GM18511 (cell line): ENCODE results near the gene PI4KB.
A peak's percentile ranks its signal among the peaks of the same experiment; 100 is the strongest.

Experiments
- ATAC-seq: cut with Tn5 transposase; IDR thresholded peaks from one replicate; pipeline ENCODE4 v1.9.1; 2021; ENCODE audit warnings: mild to moderate bottlenecking, moderate library complexity; ENCODE audit not compliant: unreplicated experiment

Gene PI4KB

GRCh38 chr1:151312826-151313225, 14.4 kb downstream of the PI4KB start:
- no peak for ATAC-seq

- ATAC-seq = no peak
Measured at GRCh38 chr1:151312411-151312810, 14.8 kb downstream of the PI4KB start.

DNA sequence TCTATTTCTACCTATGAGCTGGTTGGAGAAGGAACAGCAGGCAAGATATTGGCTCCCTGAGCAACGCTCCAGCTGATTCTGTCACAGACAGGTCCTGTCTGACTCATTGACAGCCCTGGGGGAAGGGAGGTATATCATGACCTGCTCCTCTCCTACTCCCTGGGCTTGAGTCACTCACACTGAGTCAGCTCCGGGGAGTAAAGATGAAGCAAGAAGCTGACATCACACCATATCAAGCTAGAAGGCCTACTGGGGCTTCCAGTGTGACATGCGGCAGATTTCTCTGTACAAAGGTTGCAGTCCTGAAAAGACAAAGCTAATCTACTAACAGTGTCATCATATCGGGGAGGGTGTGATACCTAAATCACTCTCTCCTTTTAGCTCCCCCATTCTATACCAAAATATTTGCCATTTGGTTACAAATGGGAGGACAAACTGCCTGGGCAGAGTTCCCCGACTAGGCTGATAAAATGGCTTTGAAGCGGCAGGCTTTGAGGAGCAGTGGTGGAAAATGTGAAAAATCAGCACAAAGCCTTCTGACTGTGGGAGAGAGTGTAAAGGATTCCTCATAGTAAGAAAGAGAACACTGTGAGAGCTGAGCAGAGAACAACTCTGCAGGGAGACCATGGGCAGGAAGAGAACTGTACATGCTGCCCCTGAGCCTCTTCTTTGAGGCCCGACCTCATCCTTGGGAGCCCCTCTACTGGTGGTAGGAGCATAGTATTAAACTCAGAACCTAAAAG, 15.5 kb downstream of the PI4KB start:
- ATAC-seq = no peak

DNA sequence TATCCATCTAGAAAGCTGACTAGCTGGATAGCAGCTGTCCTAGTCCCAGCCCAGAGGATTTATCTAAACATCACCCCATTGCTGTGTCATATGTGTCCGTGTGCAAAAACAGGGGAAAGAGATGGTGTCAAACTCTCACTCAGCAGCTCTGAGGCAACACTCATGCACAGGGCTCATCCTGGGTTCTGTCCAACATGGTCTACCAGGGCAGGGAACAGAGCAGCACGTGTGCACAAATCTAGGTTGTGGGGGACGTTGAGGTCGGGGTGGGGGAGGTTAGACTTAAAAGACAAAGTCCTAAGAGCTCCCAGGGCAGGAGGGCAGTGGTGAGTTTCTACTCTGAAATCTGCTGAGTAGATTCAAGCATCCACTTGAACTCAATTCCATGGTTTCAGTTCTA, 16.2 kb downstream of the PI4KB start:
- ATAC-seq = no peak

DNA sequence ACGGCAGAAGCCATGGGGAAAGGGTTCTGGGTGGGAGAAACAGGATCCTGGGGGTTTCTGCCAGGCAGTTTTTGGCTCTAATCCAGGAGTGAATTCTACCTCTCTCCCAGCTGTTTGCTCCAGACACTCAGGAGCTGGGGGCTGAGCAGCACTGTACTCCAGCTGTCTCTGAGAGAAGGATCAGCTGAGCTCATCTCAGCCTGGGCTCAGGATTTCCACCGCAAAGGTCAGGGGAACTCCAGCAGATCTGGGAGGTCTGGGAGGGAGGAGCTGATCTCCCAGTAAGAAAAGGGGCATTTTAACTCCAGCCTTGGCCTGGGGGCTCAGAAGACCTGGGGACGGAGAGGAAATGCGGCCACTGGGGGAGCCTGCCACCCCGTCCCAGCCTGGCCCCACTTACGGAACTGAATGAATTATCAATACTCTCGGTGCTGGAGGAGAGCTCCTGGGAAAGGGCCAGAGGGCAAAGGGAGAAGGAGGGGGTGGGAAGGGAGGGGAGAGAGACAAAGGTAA, 17.3 kb downstream of the PI4KB start:
- ATAC-seq = no peak

- ATAC-seq = no peak
Measured at GRCh38 chr1:151294742-151295462, 32.3 kb downstream of the PI4KB start.

DNA sequence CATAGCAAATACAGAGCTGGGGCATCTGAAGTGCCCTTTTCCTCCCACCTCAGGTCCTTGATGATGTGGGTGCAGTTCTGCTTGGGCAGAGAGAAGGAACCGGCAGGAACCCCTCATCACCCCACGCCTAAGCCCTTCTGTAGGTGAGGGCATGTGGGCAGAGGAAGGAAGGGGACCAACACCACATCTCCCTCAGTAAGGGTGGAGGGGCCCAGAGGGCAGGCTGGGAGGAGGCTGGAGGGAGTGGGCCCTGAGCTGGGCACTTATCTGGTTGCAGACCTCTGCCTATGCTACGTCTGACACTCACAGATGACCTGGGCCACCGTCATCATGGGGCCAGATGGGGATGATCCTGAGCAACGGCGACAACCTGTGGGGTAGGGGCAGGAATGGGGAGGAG, 34.1 kb downstream of the PI4KB start:
- ATAC-seq = no peak

DNA sequence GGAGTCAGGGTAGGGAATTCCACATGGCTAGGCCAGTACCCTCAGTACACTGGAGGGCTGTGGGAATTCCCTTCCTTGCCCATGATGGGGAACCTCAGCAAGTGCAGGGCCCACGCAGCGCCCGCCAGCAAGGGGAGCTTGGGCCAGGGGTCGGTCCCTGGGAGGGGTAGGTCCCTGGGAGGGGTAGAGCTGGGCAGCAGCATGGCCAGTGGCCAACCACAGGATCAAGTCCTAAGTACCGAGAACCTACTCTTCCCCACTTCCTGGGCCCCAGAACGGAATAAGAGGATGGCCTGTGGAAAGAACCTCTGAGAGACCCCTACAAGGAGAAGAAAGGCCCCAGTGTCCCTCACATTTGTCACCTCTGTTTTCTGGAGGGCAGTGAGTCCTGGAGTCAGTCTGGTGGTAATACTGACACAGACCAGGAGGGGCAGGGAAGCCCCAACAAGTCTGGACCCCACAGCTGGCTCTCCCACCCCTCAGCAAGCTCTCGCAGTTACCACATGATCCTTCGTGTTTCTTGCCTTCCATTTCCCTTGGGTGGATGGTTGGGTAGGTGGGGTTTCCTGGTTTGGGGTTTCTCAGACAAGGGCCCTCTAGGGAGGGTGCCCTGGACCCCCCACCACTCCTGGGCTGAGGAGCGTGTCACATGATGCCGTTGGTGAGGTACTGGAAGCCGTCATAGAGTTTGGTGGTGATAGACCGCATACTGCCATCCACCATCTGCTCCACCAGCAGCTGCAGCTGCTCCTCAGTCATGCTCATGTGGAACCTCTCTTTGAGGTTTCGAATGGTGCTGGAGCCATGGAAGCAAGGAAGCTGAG, 34.8 kb downstream of the PI4KB start:
- ATAC-seq = no peak

DNA sequence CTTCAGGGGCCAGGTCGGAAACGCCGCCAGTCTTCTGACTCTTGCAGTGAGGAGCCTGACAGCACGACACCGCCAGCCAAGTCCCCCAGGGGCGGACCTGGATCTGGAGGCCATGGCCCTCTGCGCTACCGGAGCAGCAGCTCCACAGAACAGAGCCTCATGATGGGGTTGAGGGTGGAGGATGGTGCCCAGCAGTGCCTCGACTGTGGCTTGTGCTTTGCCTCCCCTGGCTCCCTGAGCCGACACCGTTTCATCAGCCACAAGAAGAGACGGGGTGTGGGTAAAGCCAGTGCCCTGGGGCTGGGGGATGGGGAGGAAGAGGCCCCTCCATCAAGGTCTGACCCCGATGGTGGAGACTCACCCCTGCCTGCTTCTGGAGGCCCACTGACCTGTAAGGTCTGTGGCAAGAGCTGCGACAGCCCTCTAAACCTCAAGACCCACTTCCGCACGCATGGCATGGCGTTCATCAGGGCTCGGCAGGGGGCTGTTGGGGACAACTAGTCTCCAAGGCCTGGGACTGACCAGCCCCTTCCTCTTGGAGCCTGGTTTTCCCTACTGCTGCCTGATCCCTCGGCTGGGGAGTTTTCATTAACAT, 36.4 kb downstream of the PI4KB start:
- no peak for ATAC-seq

GRCh38 chr1:151289991-151290708, 37.1 kb downstream of the PI4KB start:
- no peak for ATAC-seq

GRCh38 chr1:151289080-151289935, 37.9 kb downstream of the PI4KB start:
- ATAC-seq = no peak

DNA sequence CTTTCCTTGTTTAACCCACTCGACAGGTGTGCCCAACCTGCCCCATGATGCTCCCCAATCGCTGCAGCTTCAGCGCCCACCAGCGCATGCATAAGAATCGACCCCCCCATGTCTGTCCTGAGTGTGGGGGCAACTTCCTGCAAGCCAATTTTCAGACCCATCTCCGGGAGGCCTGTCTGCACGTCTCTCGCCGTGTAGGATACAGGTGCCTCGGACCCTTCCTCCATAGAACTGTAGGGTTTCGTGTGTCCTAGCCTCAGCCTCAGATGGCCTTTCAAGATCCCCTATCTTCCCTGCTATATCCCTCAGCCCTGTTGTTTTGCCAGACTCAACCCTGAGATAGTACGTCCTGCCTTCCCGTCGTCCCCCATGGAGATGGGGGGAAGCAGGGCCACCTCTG, 38.7 kb downstream of the PI4KB start:
- ATAC-seq = no peak

GRCh38 chr1:151287767-151288500, 39.3 kb downstream of the PI4KB start:
- ATAC-seq = no peak

- no peak for ATAC-seq
Measured at GRCh38 chr1:151287341-151287699, 39.9 kb downstream of the PI4KB start.

DNA sequence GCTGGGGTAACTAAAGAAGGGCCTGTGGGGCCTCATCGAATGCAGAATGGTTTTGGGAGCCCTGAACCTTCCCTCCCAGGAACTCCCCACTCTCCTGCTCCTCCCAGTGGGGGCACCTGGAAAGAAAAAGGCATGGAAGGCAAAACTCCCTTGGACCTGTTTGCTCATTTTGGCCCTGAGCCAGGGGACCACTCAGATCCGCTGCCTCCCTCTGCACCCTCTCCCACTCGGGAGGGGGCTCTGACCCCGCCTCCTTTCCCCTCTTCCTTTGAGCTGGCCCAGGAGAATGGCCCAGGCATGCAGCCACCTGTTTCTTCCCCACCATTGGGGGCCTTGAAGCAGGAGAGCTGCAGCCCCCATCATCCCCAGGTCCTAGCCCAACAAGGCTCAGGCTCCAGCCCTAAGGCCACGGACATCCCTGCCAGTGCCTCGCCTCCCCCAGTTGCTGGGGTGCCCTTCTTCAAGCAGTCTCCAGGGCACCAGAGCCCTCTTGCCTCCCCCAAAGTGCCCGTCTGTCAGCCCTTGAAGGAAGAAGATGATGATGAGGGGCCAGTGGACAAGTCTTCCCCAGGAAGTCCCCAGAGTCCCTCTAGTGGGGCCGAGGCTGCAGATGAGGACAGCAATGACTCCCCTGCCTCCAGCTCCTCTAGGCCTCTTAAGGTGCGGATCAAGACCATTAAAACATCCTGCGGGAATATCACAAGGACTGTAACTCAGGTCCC, 40.4 kb downstream of the PI4KB start:
- no peak for ATAC-seq

DNA sequence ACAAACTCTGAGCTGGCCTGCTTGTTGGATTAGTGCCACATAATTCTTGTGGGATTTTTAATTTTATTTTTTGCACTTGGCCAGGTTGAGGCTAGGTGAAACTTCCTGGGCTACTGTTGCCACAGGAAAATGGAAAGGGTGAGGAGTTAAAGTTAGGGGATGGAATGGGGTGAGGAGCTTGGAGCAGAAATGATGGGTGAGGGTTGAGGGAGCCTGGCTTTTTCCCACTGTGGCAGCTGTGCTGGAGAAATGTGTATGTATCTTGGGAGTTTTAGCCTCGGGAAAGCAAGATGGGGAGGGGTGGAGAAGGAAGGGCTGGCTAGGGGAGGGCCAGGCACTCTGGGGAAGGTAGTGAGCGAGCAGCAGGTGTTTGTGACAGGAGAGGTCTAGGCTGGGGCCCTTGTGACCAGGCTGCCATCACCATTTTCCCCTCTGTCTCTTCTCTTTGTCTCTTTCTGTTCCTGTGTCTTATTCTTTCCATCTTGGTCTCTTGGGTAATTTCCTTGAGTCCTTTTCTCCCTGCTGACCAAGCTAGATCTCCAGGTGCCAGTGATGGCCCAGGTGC, 43.1 kb downstream of the PI4KB start:
- ATAC-seq = no peak

- peak; percentile 2 for ATAC-seq
Measured at GRCh38 chr1:151282883-151283725, 44.1 kb downstream of the PI4KB start.
